PC-9 (cell line): ENCODE measurements around the gene SPRY4.

Experiments
- CTCF ChIP-seq: fragments of 200-600 bp; sonication (generic); conservative IDR thresholded peaks from 2 replicates; pipeline ENCODE4 v1.6.1; 2017; ENCODE audit warnings: mixed run types, antibody characterized with exemption, mild to moderate bottlenecking, moderate library complexity
- EZH2 ChIP-seq: fragments of 200-600 bp; sonication (generic); IDR thresholded peaks from 2 replicates; pipeline ENCODE4 v1.8.0; 2017; ENCODE audit warnings: antibody characterized with exemption, low read depth

- TF ChIP-seq CTCF (no peak), EZH2 (no peak)
Measured at GRCh38 chr5:142358648-142359047, 33.8 kb upstream of the SPRY4 start.
